ENCODE data around the gene CACNA1C. TPM values are rescaled to one million over a fixed set of nuclear protein-coding genes. Genes with fewer than 3 reads are reported as not detected.

The CACNA1C gene
- polyA plus RNA-seq, 1 of the 3 experiments (the other 2 are of a cell fraction), result 1.5 TPM

- no peaks in the 10 kb centered on the region for H3K36me3 ChIP-seq (replicated peaks in 1 of 2; ENCODE audit: control insufficient read depth in 1 of 2, insufficient read depth in 2 of 2, low read length in 1 of 2)
- no peaks in the 10 kb centered on the region for H3K27me3 ChIP-seq (ENCODE audit: insufficient read depth)
- no peaks in the 10 kb centered on the region for H3K79me2 ChIP-seq (ENCODE audit: insufficient read depth)
- TF ChIP-seq NRF1 (IDR thresholded peaks at IDR 0.05; ENCODE audit: low read depth, low read length) (no peak), EZH2phosphoT487 (IDR thresholded peaks at IDR 0.05; ENCODE audit: borderline replicate concordance, low read depth) (no peak), ZBTB33 (IDR thresholded peaks at IDR 0.05; ENCODE audit: borderline replicate concordance, low read depth) (no peak), CHD2 (IDR thresholded peaks at IDR 0.05; ENCODE audit: low read length, partially characterized antibody) (no peak), POLR2AphosphoS5 (IDR thresholded peaks at IDR 0.05; ENCODE audit: low read depth, low read length) (no peak), GABPA (IDR thresholded peaks at IDR 0.05; ENCODE audit: low read depth) (no peak), TCF12 (IDR thresholded peaks at IDR 0.05) (no peak), EP300 (IDR thresholded peaks at IDR 0.05; ENCODE audit: borderline replicate concordance in 1 of 2, low read depth in 1 of 2, low read length in 1 of 2) (no peak), GATA2 (CRISPR knock-in tag; IDR thresholded peaks at IDR 0.05) (no peak), RFX5 (IDR thresholded peaks at IDR 0.05; ENCODE audit: low read length) (no peak), USF1 (IDR thresholded peaks at IDR 0.05; ENCODE audit: borderline replicate concordance, low read depth) (no peak), IRF3 (IDR thresholded peaks at IDR 0.05; ENCODE audit: low read depth, low read length) (no peak), ELF1 (IDR thresholded peaks at IDR 0.05) (no peak), MEF2A (IDR thresholded peaks at IDR 0.05; ENCODE audit: borderline replicate concordance, low read depth) (no peak), NFIC (IDR thresholded peaks at IDR 0.05; ENCODE audit: borderline replicate concordance) (no peak), SIN3A (IDR thresholded peaks at IDR 0.05; ENCODE audit: borderline replicate concordance, low read depth, low read length) (no peak), MAX (IDR thresholded peaks at IDR 0.05; ENCODE audit: low read depth) (no peak), TEAD4 (IDR thresholded peaks at IDR 0.05; ENCODE audit: borderline replicate concordance, insufficient read depth) (no peak)
- no peak for DNase-seq
- no peak overlapping the region for H3K9ac ChIP-seq
- no peak overlapping the region for H3K4me3 ChIP-seq (ENCODE audit: low read depth in 2 of 2, low read length in 1 of 2)
- H2AFZ ChIP-seq (ENCODE audit: low read depth), result no peak overlapping the region
- H3K27ac ChIP-seq (ENCODE audit: low read depth in 2 of 2, low read length in 1 of 2), result no peak overlapping the region
- POLR2A ChIA-PET, result no interaction called here
- 61% methylated on average over 2 of the region's 4 CpGs for WGBS (ENCODE audit: low lambda C conversion rate)
- CTCF ChIA-PET, result interaction anchor here (0.7 to 3.1 kb wide), 2 partner anchors 262 to 381 kb away, joined by 3 to 14 read pairs; no protein-coding TSS in a partner anchor
- no peaks in the 10 kb centered on the region for H3K9me3 ChIP-seq
- H4K20me1 ChIP-seq (ENCODE audit: insufficient read depth), result no peaks in the 10 kb centered on the region
- H3F3A ChIP-seq (replicated peaks; ENCODE audit: insufficient read depth), result no peaks in the 10 kb centered on the region
- no peaks in the 10 kb centered on the region for H3K9me2 ChIP-seq
- no peak overlapping the region for H3K4me2 ChIP-seq
- H3K4me1 ChIP-seq (ENCODE audit: control insufficient read depth in 1 of 2, insufficient read depth in 2 of 2, low read depth in 1 of 2, low read length in 1 of 2), result peaks cover 14 to 17% of the 10 kb centered on the region in 2 experiments; a peak in 1 of 4 replicates
Observed at GRCh38 chr12:2320841-2321240, 268.1 kb downstream of the CACNA1C start.
